SK-N-MC (cell line): Measurements from ENCODE around the gene SH3RF3.

Experiments
- DNase-seq: peaks from one replicate; pipeline ENCODE4 v3.0.0-alpha.2; 2011; ENCODE audit warnings: low read depth, low spot score
- H3K27ac ChIP-seq: fragments of 200-600 bp; sonication (generic); 2 replicates; pipeline ENCODE4 v1.5.1; 2016; ENCODE audit warnings: mixed run types
- H3K36me3 ChIP-seq: fragments of 200-600 bp; sonication (generic); 2 replicates; pipeline ENCODE4 v1.6.1; 2017; ENCODE audit warnings: antibody characterized with exemption, low read length, mixed read lengths; ENCODE audit not compliant: insufficient read depth
- H3K4me3 ChIP-seq: fragments of 200-600 bp; sonication (generic); 2 replicates; pipeline ENCODE4 v1.5.1; 2016
- H3K9ac ChIP-seq: fragments of 200-600 bp; sonication (generic); 2 replicates; pipeline ENCODE4 v1.8.0; 2017; ENCODE audit warnings: mixed run types, mixed read lengths; ENCODE audit not compliant: insufficient read length
- H3K9me3 ChIP-seq: fragments of 200-600 bp; sonication (generic); 2 replicates; pipeline ENCODE4 v1.6.1; 2017; ENCODE audit warnings: low read depth, mild to moderate bottlenecking, antibody characterized with exemption, low read length, moderate library complexity, mixed read lengths
- EZH2 ChIP-seq: fragments of 200-600 bp; sonication (generic); IDR thresholded peaks from one replicate; pipeline ENCODE4 v1.6.1; 2017; ENCODE audit warnings: antibody characterized with exemption
- FOXP2 ChIP-seq: optimal IDR thresholded peaks from 2 replicates; pipeline ENCODE3; 2011; ENCODE audit warnings: mild to moderate bottlenecking, moderate library complexity; ENCODE audit not compliant: insufficient read depth; ENCODE audit errors: extremely low read length, control extremely low read depth
- POLR2AphosphoS5 ChIP-seq: IDR thresholded peaks from 2 replicates; pipeline ENCODE4 v1.6.1; 2012; ENCODE audit warnings: mild to moderate bottlenecking, low read depth, low read length, borderline replicate concordance

Gene SH3RF3

DNA sequence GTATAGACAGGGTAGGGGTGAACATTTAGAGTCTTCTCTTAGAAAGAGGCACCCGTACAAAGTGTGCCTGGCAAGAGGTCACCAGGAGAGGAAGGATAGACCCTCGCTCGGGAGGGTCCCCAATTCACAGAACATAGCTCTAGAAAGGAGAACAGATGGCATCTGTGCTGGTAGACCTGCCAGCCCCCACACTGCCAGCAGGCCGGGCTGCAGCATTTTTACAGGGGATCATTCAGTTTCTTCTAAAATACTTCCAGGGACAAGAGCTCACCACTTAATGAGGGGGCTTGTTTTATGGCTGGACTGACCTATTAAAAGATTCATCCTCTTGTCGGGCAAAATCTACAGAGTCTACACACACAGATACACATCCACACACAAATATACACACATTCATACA lies 334.9 kb downstream of the SH3RF3 start:
- Histone ChIP-seq H3K9me3 (no peaks in the 10 kb centered on the region), H3K9ac (no peak overlapping the region), H3K4me3 (no peak overlapping the region), H3K36me3 (no peaks in the 10 kb centered on the region), H3K27ac (no peak overlapping the region)
- TF ChIP-seq POLR2AphosphoS5 (no peak), EZH2 (no peak), FOXP2 (no peak)
- DNase-seq: no peak

DNA sequence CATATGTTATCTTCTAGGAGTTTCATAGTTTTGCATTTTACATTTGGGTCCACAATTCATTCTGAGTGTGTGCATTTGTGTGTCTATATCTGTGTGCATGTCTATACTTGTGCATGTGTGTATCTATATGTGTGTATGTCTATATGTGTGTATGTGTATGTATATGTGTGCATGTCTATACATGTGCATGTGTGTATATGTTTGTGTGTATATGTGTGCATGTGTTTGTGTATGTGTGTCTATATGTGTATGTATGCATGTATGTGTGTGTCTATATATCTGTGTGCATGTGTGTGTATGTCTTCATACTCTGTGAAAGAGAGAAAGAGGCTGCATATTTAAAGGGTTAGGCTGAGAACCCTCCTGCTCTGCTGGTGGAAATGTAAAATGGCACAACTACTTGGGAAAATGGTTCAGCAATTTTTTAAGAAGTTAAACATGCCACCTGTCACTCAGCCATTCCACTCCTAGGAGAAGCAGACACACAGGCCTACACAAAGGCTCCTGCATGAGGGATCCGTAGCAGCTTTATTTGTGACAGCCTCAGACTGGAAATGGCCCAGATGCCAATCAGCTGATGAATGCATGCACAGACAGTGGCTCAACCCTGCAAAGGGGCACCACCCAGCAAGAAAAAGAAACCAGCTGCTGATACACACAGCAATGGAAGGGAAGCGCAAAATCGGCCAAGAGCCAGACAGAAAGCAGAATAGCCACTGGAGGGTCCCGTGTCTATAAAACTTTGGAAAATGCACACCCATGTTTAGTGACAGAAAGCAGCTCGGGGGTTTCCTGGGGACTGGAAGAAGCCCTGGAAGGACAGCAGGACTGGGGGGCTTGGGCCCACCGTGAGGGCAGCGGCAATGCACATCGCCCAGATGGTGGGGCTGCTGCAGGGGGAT lies 337.9 kb downstream of the SH3RF3 start:
- H3K9ac ChIP-seq: no peak overlapping the region
- H3K27ac ChIP-seq: no peak overlapping the region
- no peak overlapping the region for H3K4me3 ChIP-seq
- TF ChIP-seq POLR2AphosphoS5 (no peak), EZH2 (no peak), FOXP2 (no peak)
- no peak for DNase-seq
- H3K36me3 ChIP-seq: no peaks in the 10 kb centered on the region
- no peaks in the 10 kb centered on the region for H3K9me3 ChIP-seq

DNA sequence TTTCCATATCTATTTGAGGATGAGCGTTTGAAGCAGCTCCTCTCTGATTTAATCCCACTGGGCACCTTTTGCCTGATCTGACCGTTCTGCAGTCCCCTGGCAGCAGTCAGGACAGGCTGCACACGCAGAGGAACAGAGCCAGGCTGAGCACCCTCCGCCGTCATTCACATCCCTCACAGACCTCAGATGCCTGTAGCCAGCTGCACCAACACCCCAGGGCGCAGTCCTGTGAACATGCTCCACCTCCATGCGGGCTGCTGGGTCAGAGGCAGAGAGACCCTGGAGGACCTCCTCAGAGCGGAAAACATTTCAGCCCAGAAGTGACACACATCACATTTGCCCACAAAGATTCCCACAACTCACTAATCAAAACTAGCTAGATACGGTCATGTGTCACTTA lies 338.7 kb downstream of the SH3RF3 start:
- no peak overlapping the region for H3K4me3 ChIP-seq
- no peak overlapping the region for H3K27ac ChIP-seq
- no peaks in the 10 kb centered on the region for H3K9me3 ChIP-seq
- no peaks in the 10 kb centered on the region for H3K36me3 ChIP-seq
- no peak for TF ChIP-seq POLR2AphosphoS5
- TF ChIP-seq EZH2: no peak
- TF ChIP-seq FOXP2: no peak
- no peak overlapping the region for H3K9ac ChIP-seq
- DNase-seq: no peak

DNA sequence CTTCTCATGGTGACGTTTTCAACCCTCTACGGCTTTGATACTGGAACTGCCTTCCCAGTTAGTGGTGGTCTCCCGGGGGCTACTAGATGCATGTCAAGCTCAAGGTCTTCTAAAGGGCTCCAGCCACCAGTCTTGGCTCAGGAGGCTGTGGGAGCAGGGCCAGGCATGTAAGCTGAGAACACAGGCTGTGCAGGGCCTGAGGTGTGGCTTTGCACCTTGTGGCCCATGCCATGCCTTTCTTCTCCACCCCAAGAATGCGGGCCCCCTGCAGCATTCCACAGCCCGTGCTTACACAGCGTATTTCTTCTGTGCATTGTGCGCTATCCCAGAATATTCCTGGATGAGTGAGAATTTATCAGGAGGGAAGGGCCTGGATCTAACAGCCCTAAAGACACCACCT lies 339.9 kb downstream of the SH3RF3 start:
- H3K27ac ChIP-seq: no peak overlapping the region
- no peak overlapping the region for H3K9ac ChIP-seq
- no peaks in the 10 kb centered on the region for H3K36me3 ChIP-seq
- no peak overlapping the region for H3K4me3 ChIP-seq
- H3K9me3 ChIP-seq: no peaks in the 10 kb centered on the region
- no peak for TF ChIP-seq EZH2
- TF ChIP-seq FOXP2: no peak
- TF ChIP-seq POLR2AphosphoS5: no peak
- no peak for DNase-seq

DNA sequence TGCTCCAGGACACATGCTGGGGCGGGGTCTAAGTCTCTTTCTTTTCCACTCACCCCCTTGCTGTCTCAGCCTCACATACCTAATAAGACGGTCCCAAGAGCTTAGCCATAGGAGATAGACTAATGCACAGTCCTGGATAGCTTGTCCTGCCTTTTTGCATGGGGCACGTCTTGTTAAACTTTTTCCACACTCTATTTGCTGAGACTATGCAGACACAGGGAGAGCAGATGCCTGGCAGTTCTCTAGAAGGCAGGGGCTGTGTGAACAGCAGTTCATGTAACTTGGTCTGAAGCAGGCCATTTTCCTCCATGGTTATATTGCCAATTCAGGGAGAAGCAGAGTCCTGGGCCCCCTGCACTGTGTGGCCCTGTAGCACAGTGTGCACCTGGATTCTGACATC lies 342.7 kb downstream of the SH3RF3 start:
- no peak overlapping the region for H3K27ac ChIP-seq
- TF ChIP-seq POLR2AphosphoS5 (no peak), FOXP2 (no peak), EZH2 (no peak)
- no peak overlapping the region for H3K9ac ChIP-seq

DNA sequence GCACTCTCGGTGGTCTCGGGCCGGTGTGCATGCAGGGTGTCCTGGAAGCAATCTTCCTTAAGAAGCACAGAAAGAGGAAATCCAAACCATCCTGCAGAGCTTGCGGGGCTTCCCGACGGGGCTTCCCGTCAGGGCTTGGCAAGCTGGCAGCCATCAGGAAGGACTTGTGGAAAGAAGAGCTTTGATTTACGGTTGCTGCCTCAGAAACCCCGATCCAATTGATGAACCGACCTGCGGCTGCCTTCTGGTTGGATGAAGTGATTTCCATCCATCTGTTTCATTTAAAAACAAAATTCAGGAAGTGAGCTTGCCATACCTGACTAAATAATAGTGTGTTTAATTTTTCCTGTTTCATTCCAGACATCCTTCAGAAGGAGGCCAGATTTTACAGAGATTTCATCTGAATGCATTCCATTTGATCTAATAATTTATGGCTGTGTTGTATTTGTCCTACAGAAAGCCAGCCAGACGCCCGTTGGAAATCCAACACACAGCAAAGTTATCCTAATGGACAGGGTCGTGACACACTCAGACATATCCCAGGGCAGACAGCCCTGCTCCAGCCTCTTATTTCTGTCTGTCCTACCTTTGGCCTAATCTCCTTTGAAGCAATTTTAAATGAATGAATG lies 343.4 kb downstream of the SH3RF3 start:
- no peak for TF ChIP-seq FOXP2
- TF ChIP-seq POLR2AphosphoS5: no peak
- no peak overlapping the region for H3K27ac ChIP-seq
- no peak for DNase-seq
- no peaks in the 10 kb centered on the region for H3K36me3 ChIP-seq
- H3K9me3 ChIP-seq: no peaks in the 10 kb centered on the region
- no peak overlapping the region for H3K9ac ChIP-seq
- no peak overlapping the region for H3K4me3 ChIP-seq

More for the DNA sequence above, 342.7 kb downstream of the SH3RF3 start:
- DNase-seq: no peak
- Histone ChIP-seq H3K9me3 (no peaks in the 10 kb centered on the region), H3K4me3 (no peak overlapping the region), H3K36me3 (no peaks in the 10 kb centered on the region)

DNA sequence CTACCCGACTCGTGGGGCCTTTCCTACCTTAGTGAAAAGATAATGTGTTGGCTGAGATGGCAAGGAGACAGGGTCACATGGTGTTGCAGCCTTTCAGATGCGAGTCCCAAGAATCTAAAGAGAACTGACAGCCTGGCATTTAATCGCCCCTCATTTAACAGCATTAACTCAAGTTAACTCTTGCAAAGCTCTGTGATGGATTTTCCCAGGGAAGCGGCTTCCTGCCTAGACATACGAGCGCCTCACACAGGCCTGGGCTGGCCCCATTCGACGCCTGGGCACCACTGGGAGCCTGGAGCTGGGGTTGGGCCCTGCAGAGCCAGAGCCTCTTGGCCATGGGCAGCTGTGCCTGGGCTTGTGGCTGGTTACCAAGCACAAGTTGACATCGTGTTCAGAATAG lies 344.0 kb downstream of the SH3RF3 start:
- H3K36me3 ChIP-seq: no peaks in the 10 kb centered on the region
- no peak overlapping the region for H3K4me3 ChIP-seq
- TF ChIP-seq FOXP2 (no peak), POLR2AphosphoS5 (no peak), EZH2 (no peak)
- no peak overlapping the region for H3K9ac ChIP-seq
- H3K27ac ChIP-seq: no peak overlapping the region
- H3K9me3 ChIP-seq: no peaks in the 10 kb centered on the region
- DNase-seq: no peak

DNA sequence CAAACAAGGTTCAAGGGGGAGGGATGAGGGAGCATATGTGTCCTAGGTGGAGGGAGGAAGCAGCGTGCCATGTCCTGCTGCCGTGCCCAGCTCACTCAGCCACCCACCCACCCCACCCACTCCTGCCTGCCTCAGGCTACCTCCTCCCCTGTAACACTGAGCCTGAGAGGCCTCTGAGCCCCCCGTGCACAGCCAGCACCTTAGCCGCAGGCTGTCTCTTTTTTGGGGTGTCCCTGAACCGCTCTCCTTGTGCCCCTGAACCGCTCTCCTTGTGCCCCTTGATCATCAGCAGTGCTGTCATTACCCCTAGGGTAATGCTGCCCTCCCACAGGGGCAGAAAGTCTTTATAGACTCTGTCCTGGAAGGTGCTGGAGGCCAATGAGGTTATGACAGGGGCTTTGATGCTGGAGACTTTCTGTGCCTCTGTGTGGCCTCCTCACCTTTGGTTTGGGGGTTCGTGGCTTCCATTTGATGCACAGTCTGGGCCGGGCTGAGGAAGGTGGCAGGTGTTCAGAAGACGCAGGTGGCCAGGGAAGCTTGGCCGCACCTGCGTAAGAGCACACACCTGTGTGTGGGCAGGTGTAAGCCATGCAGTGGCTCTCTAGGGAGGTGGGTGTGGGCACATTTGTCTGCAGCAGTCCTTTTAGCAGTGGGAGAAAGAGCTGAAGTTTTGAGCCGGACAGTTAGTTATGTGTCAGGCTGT lies 344.8 kb downstream of the SH3RF3 start:
- no peak for DNase-seq
- TF ChIP-seq POLR2AphosphoS5 (no peak), EZH2 (no peak), FOXP2 (no peak)
- H3K9ac ChIP-seq: no peak overlapping the region
- H3K4me3 ChIP-seq: no peak overlapping the region
- no peaks in the 10 kb centered on the region for H3K9me3 ChIP-seq
- H3K27ac ChIP-seq: no peak overlapping the region
- H3K36me3 ChIP-seq: no peaks in the 10 kb centered on the region
